Hematopoietic multipotent progenitor cell treated with erythropoietin and hydrocortisone succinate and interleukin-3 and kit ligand, for 8 days (in vitro differentiated cells): Measurements from ENCODE around the gene CDCA3.
A peak's percentile ranks its signal among the peaks of the same experiment; 100 is the strongest.
"Not testable (repeated sequence)": the region's sequence is repeated elsewhere in the genome, so short reads cannot be mapped to it uniquely, and the experiment has no call there.

ENCODE experiments used
- DNase-seq: peaks from one replicate; pipeline ENCODE4 v3.0.0-alpha.2; 2015

Gene CDCA3

GRCh38 chr12:6851153-6851920 is at the start of gene CDCA3:
CDCA3 (minus strand) TSS chr12:6851286; CDS start chr12:6850952, 334 bp downstream.
- DNase-seq: peak; percentile 100

- DNase-seq: peak; percentile 80
Observed at GRCh38 chr12:6899837-6900519, 48.9 kb upstream of the CDCA3 start.

GRCh38 chr12:6899427-6899826 is 48.3 kb upstream of the CDCA3 start:
- no peak for DNase-seq

GRCh38 chr12:6896846-6897435 is 45.9 kb upstream of the CDCA3 start:
- no peak for DNase-seq

GRCh38 chr12:6894321-6894720 is 43.2 kb upstream of the CDCA3 start:
- DNase-seq: no peak

GRCh38 chr12:6892683-6893082 is 41.6 kb upstream of the CDCA3 start:
- not testable (repeated sequence) for DNase-seq

GRCh38 chr12:6891646-6892001 is 40.5 kb upstream of the CDCA3 start:
- DNase-seq: peak; percentile 52

- DNase-seq: peak; percentile 95
Observed at GRCh38 chr12:6890789-6891645, 39.9 kb upstream of the CDCA3 start.

GRCh38 chr12:6889775-6890573 is 38.9 kb upstream of the CDCA3 start:
- DNase-seq: not testable (repeated sequence)

GRCh38 chr12:6888794-6889193 is 37.7 kb upstream of the CDCA3 start:
- not testable (repeated sequence) for DNase-seq

- no peak for DNase-seq
Observed at GRCh38 chr12:6888360-6888759, 37.3 kb upstream of the CDCA3 start.

GRCh38 chr12:6887460-6887859 is 36.4 kb upstream of the CDCA3 start:
- no peak for DNase-seq

GRCh38 chr12:6886206-6886999 is 35.3 kb upstream of the CDCA3 start:
- not testable (repeated sequence) for DNase-seq

GRCh38 chr12:6884539-6884938 is 33.5 kb upstream of the CDCA3 start:
- DNase-seq: no peak

- DNase-seq: no peak
Observed at GRCh38 chr12:6883683-6884082, 32.6 kb upstream of the CDCA3 start.

GRCh38 chr12:6883252-6883651 is 32.2 kb upstream of the CDCA3 start:
- DNase-seq: no peak

GRCh38 chr12:6879824-6880223 is 28.7 kb upstream of the CDCA3 start:
- not testable (repeated sequence) for DNase-seq

- DNase-seq: not testable (repeated sequence)
Observed at GRCh38 chr12:6874015-6874368, 22.9 kb upstream of the CDCA3 start.

- peak; percentile 95 for DNase-seq
Observed at GRCh38 chr12:6873094-6874014, 22.3 kb upstream of the CDCA3 start, which contains the start of gene SPSB2. SPSB2 (minus strand) TSS chr12:6873303; CDS start chr12:6872901, 402 bp downstream.
